K562 (cell line): ENCODE results near the gene RNU6-8. TPM values are rescaled to one million over a fixed set of nuclear protein-coding genes. Genes with fewer than 3 reads are reported as not detected.

Experiments used
- BACH1 ChIP-seq: fragments of 200-800 bp; sonication (Bioruptor generic); IDR thresholded peaks from 2 replicates; pipeline ENCODE4 v1.6.1; 2016; ENCODE audit warnings: missing genetic modification characterization, missing compliant biosample characterization
- CBX1 ChIP-seq: sonication (generic); IDR thresholded peaks from 2 replicates; pipeline ENCODE4 v1.6.1; 2016; ENCODE audit warnings: antibody characterized with exemption, low read depth, mild to moderate bottlenecking
- GATAD2A ChIP-seq: fragments of 450-650 bp; IDR thresholded peaks from 2 replicates; pipeline ENCODE4 v1.6.1; 2017
- ILK ChIP-seq: fragments of 450-650 bp; IDR thresholded peaks from 2 replicates; pipeline ENCODE4 v1.6.1; 2016; ENCODE audit warnings: missing genetic modification characterization, low read depth, mild to moderate bottlenecking, missing compliant biosample characterization, moderate library complexity, borderline replicate concordance
- MECOM ChIP-seq: fragments of 250-450 bp; sonication (Bioruptor Pico); IDR thresholded peaks from 2 replicates; pipeline ENCODE4 v1.8.0; 2022; ENCODE audit warnings: inconsistent platforms
- NCOA2 ChIP-seq, 2 experiments: fragments of 450-650 bp; IDR thresholded peaks; 2 replicates each; pipeline ENCODE4 v1.6.1; 2018; ENCODE audit warnings: mild to moderate bottlenecking in 2 of 2, moderate library complexity in 1 of 2; ENCODE audit not compliant: partially characterized antibody in 2 of 2
- NCOA6 ChIP-seq: fragments of 450-650 bp; IDR thresholded peaks from 2 replicates; pipeline ENCODE4 v1.6.1; 2017; ENCODE audit warnings: mild to moderate bottlenecking
- POLR2G ChIP-seq: fragments of 200-400 bp; formaldehyde crosslinking; IDR thresholded peaks from 2 replicates; pipeline ENCODE4 v1.6.1; 2017; ENCODE audit warnings: low read depth, mild to moderate bottlenecking, antibody characterized with exemption, low read length, moderate library complexity
- PYGO2 ChIP-seq: fragments of 450-650 bp; IDR thresholded peaks from 2 replicates; pipeline ENCODE4 v1.6.1; 2016; ENCODE audit warnings: mild to moderate bottlenecking, missing genetic modification characterization, moderate library complexity, missing compliant biosample characterization
- TCFL5 ChIP-seq: fragments of 250-450 bp; sonication (Bioruptor Pico); conservative IDR thresholded peaks from 2 replicates; pipeline ENCODE4 v1.6.1; 2021; ENCODE audit warnings: mild to moderate bottlenecking, moderate library complexity, matching md5 sums
- ZNF444 ChIP-seq: fragments of 250-450 bp; sonication (Bioruptor Pico); IDR thresholded peaks from 2 replicates; pipeline ENCODE4 v1.4.0; 2020; ENCODE audit warnings: mild to moderate bottlenecking, moderate library complexity
- polyA plus RNA-seq, 8 experiments: library from polyadenylated mRNA; depleted of rRNA in 4 of 8; stranded (reverse) in 5 of 8; unstranded in 3 of 8; fragments of >200 nt; fragmentation: Nextera tagmentation in 2 of 8; fragmentation: Illumina TruSeq in 1 of 8; extraction: Ambion mirVana in 2 of 8; extraction: Trizol in 1 of 8; gene quantifications; 2 replicates each; pipeline versions ENCODE4 v1.2.1 to v1.2.3, GENCODE V29; 2011 to 2014; ENCODE audit warnings: inconsistent platforms in 1 of 8, missing spikeins in 1 of 8
- total RNA-seq, 7 experiments: library from RNA; depleted of rRNA in 6 of 7; stranded (reverse); fragments of >200 nt in 6 of 7; fragmentation: Illumina TruSeq in 2 of 7; extraction: Trizol in 2 of 7; gene quantifications; 2 replicates each; pipeline versions ENCODE4 v1.2.1 to v1.2.3, GENCODE V29; 2011 to 2021; ENCODE audit warnings: low replicate concordance in 1 of 7
- TF ChIP-seq, protein P1 (sequence below): fragments of 200-600 bp; sonication (generic); IDR thresholded peaks from one replicate; pipeline ENCODE4 v1.6.1; 2012; ENCODE audit warnings: mild to moderate bottlenecking, low read depth, low read length, inconsistent platforms
- TF ChIP-seq, protein P2 (sequence below): fragments of 450-650 bp; formaldehyde crosslinking; IDR thresholded peaks from 2 replicates; pipeline ENCODE4 v1.4.0; 2020; ENCODE audit warnings: mild to moderate bottlenecking
- TF ChIP-seq, protein P3 (sequence below): fragments of 450-650 bp; formaldehyde crosslinking; conservative IDR thresholded peaks from 2 replicates; pipeline ENCODE4 v1.4.0; 2022; ENCODE audit warnings: mild to moderate bottlenecking, missing genetic modification characterization

RNU6-8 gene
- total and polyA plus RNA-seq, 9 of the 15 experiments (the other 6 are each of a cell fraction or from before 2014, with no cell fraction given) = not detected

DNA sequence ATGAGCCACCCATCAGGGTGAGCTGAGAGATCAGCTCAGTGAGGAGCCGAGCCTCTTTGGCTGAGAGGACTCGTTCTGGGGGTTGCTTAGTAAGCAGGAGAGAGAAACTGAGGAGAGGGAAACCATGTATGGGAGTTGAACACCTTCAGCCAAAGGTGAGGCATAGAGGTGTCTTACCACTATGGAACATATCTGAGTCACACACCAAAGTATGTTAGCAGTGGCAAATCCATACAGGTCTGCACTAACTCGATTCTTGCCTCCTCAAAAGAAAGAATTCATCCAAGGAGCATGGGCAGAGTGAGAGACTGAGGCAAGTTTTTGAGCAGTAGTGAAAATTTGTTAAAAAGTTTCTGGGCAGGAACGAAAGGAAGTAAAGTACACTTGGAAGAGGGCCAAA lies 46.7 kb upstream of the RNU6-8 start (continued):
- TF ChIP-seq, protein P1, sequence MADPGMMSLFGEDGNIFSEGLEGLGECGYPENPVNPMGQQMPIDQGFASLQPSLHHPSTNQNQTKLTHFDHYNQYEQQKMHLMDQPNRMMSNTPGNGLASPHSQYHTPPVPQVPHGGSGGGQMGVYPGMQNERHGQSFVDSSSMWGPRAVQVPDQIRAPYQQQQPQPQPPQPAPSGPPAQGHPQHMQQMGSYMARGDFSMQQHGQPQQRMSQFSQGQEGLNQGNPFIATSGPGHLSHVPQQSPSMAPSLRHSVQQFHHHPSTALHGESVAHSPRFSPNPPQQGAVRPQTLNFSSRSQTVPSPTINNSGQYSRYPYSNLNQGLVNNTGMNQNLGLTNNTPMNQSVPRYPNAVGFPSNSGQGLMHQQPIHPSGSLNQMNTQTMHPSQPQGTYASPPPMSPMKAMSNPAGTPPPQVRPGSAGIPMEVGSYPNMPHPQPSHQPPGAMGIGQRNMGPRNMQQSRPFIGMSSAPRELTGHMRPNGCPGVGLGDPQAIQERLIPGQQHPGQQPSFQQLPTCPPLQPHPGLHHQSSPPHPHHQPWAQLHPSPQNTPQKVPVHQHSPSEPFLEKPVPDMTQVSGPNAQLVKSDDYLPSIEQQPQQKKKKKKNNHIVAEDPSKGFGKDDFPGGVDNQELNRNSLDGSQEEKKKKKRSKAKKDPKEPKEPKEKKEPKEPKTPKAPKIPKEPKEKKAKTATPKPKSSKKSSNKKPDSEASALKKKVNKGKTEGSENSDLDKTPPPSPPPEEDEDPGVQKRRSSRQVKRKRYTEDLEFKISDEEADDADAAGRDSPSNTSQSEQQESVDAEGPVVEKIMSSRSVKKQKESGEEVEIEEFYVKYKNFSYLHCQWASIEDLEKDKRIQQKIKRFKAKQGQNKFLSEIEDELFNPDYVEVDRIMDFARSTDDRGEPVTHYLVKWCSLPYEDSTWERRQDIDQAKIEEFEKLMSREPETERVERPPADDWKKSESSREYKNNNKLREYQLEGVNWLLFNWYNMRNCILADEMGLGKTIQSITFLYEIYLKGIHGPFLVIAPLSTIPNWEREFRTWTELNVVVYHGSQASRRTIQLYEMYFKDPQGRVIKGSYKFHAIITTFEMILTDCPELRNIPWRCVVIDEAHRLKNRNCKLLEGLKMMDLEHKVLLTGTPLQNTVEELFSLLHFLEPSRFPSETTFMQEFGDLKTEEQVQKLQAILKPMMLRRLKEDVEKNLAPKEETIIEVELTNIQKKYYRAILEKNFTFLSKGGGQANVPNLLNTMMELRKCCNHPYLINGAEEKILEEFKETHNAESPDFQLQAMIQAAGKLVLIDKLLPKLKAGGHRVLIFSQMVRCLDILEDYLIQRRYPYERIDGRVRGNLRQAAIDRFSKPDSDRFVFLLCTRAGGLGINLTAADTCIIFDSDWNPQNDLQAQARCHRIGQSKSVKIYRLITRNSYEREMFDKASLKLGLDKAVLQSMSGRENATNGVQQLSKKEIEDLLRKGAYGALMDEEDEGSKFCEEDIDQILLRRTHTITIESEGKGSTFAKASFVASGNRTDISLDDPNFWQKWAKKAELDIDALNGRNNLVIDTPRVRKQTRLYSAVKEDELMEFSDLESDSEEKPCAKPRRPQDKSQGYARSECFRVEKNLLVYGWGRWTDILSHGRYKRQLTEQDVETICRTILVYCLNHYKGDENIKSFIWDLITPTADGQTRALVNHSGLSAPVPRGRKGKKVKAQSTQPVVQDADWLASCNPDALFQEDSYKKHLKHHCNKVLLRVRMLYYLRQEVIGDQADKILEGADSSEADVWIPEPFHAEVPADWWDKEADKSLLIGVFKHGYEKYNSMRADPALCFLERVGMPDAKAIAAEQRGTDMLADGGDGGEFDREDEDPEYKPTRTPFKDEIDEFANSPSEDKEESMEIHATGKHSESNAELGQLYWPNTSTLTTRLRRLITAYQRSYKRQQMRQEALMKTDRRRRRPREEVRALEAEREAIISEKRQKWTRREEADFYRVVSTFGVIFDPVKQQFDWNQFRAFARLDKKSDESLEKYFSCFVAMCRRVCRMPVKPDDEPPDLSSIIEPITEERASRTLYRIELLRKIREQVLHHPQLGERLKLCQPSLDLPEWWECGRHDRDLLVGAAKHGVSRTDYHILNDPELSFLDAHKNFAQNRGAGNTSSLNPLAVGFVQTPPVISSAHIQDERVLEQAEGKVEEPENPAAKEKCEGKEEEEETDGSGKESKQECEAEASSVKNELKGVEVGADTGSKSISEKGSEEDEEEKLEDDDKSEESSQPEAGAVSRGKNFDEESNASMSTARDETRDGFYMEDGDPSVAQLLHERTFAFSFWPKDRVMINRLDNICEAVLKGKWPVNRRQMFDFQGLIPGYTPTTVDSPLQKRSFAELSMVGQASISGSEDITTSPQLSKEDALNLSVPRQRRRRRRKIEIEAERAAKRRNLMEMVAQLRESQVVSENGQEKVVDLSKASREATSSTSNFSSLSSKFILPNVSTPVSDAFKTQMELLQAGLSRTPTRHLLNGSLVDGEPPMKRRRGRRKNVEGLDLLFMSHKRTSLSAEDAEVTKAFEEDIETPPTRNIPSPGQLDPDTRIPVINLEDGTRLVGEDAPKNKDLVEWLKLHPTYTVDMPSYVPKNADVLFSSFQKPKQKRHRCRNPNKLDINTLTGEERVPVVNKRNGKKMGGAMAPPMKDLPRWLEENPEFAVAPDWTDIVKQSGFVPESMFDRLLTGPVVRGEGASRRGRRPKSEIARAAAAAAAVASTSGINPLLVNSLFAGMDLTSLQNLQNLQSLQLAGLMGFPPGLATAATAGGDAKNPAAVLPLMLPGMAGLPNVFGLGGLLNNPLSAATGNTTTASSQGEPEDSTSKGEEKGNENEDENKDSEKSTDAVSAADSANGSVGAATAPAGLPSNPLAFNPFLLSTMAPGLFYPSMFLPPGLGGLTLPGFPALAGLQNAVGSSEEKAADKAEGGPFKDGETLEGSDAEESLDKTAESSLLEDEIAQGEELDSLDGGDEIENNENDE = no peak
- TF ChIP-seq GATAD2A (no peak), PYGO2 (tag) (no peak), POLR2G (no peak), CBX1 (no peak), ZNF444 (CRISPR knock-in tag) (no peak), MECOM (CRISPR knock-in tag) (no peak), ILK (tag) (no peak), NCOA6 (no peak), BACH1 (tag) (no peak), NCOA2 (IDR thresholded peaks at IDR 0.05; ENCODE audit: partially characterized antibody in 2 of 2) (no peak), TCFL5 (CRISPR knock-in tag) (no peak)
- TF ChIP-seq, protein P2, sequence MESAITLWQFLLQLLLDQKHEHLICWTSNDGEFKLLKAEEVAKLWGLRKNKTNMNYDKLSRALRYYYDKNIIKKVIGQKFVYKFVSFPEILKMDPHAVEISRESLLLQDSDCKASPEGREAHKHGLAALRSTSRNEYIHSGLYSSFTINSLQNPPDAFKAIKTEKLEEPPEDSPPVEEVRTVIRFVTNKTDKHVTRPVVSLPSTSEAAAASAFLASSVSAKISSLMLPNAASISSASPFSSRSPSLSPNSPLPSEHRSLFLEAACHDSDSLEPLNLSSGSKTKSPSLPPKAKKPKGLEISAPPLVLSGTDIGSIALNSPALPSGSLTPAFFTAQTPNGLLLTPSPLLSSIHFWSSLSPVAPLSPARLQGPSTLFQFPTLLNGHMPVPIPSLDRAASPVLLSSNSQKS (CRISPR knock-in tag) = no peak
- TF ChIP-seq, protein P3, sequence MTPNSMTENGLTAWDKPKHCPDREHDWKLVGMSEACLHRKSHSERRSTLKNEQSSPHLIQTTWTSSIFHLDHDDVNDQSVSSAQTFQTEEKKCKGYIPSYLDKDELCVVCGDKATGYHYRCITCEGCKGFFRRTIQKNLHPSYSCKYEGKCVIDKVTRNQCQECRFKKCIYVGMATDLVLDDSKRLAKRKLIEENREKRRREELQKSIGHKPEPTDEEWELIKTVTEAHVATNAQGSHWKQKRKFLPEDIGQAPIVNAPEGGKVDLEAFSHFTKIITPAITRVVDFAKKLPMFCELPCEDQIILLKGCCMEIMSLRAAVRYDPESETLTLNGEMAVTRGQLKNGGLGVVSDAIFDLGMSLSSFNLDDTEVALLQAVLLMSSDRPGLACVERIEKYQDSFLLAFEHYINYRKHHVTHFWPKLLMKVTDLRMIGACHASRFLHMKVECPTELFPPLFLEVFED (CRISPR knock-in tag) = no peak
